Keratinocyte (primary cell): ENCODE measurements around the gene LILRB5. TPM values are rescaled to one million over a fixed set of nuclear protein-coding genes. Genes with fewer than 3 reads are reported as not detected.

Experiments used
- DNase-seq: peaks from one replicate; pipeline ENCODE4 v3.0.0-alpha.2; 2011; ENCODE audit warnings: low read depth, missing footprints, low spot score
- FAIRE-seq: peaks from 2 replicates; lab custom pipeline; 2011; peaks lifted over from hg19 to GRCh38; lab: Jason Lieb, UNC
- H2AFZ ChIP-seq: 2 replicates; pipeline ENCODE4 v1.6.0; 2012; ENCODE audit warnings: low read length, control low read depth, inconsistent platforms; ENCODE audit not compliant: control insufficient read depth
- H3K27ac ChIP-seq: 2 replicates; pipeline ENCODE4 v1.5.1; 2011; ENCODE audit warnings: low read length; ENCODE audit not compliant: control insufficient read depth, insufficient read depth
- H3K27me3 ChIP-seq: 3 replicates; pipeline ENCODE4 v1.6.0; 2011; ENCODE audit warnings: low read length; ENCODE audit not compliant: control insufficient read depth, insufficient read depth; ENCODE audit errors: extremely low read depth
- H3K36me3 ChIP-seq, 2 experiments: 2 replicates in 1 of 2; 3 replicates in 1 of 2; pipeline ENCODE4 v1.5.1; 2011; ENCODE audit warnings: low read length in 2 of 2, mild to moderate bottlenecking in 1 of 2; ENCODE audit not compliant: control insufficient read depth in 2 of 2, insufficient read depth in 2 of 2; ENCODE audit errors: extremely low read depth in 1 of 2
- H3K4me1 ChIP-seq: 3 replicates; pipeline ENCODE4 v1.5.1; 2011; ENCODE audit warnings: low read length; ENCODE audit not compliant: control insufficient read depth, insufficient read depth; ENCODE audit errors: extremely low read depth
- H3K4me2 ChIP-seq: 3 replicates; pipeline ENCODE4 v1.6.0; 2011; ENCODE audit warnings: low read depth, low read length; ENCODE audit not compliant: control insufficient read depth, insufficient read depth; ENCODE audit errors: extremely low read depth
- H3K4me3 ChIP-seq, 3 experiments: fragments of 200-600 bp in 1 of 3; sonication (generic) in 1 of 3; 2 replicates in 2 of 3; 3 replicates in 1 of 3; pipeline ENCODE4 v1.5.1; 2011 to 2016; ENCODE audit warnings: low read length in 3 of 3, mild to moderate bottlenecking in 3 of 3, control low read depth in 2 of 3, inconsistent platforms in 1 of 3, low read depth in 1 of 3, mixed read lengths in 1 of 3, mixed run types in 1 of 3, moderate library complexity in 1 of 3; ENCODE audit not compliant: control insufficient read depth in 2 of 3, insufficient read depth in 2 of 3; ENCODE audit errors: extremely low read depth in 1 of 3
- H3K79me2 ChIP-seq: 2 replicates; pipeline ENCODE4 v1.6.0; 2012; ENCODE audit warnings: low read length; ENCODE audit not compliant: control insufficient read depth, insufficient read depth
- H3K9ac ChIP-seq: 3 replicates; pipeline ENCODE4 v1.6.0; 2011; ENCODE audit warnings: low read length; ENCODE audit not compliant: control insufficient read depth, insufficient read depth; ENCODE audit errors: extremely low read depth
- H3K9me1 ChIP-seq: 3 replicates; pipeline ENCODE4 v1.6.0; 2011; ENCODE audit warnings: low read length; ENCODE audit not compliant: control insufficient read depth, insufficient read depth; ENCODE audit errors: extremely low read depth
- H3K9me3 ChIP-seq: 2 replicates; pipeline ENCODE4 v1.5.1; 2012; ENCODE audit warnings: low read depth, low read length; ENCODE audit not compliant: control insufficient read depth
- H4K20me1 ChIP-seq: 3 replicates; pipeline ENCODE4 v1.6.0; 2011; ENCODE audit warnings: low read length; ENCODE audit not compliant: control insufficient read depth, insufficient read depth; ENCODE audit errors: extremely low read depth
- CTCF ChIP-seq, 3 experiments: IDR thresholded peaks in 1 of 3; conservative IDR thresholded peaks in 1 of 3; optimal IDR thresholded peaks in 1 of 3; 2 replicates in 2 of 3; 3 replicates in 1 of 3; pipeline versions ENCODE3 to v1.5.1; 2011; ENCODE audit warnings: low read length in 3 of 3, mild to moderate bottlenecking in 3 of 3, moderate library complexity in 2 of 3, control low read depth in 1 of 3, inconsistent platforms in 1 of 3; ENCODE audit not compliant: insufficient read depth in 2 of 3; ENCODE audit errors: extremely low read depth in 1 of 3
- EZH2 ChIP-seq: IDR thresholded peaks from one replicate; pipeline ENCODE4 v1.6.1; 2012; ENCODE audit warnings: inconsistent platforms, mild to moderate bottlenecking, low read length, moderate library complexity
- dilution Hi-C: fragments of 300-500 bp; cut with MboI; formaldehyde crosslinking; loops from one replicate; pipeline ENCODE4 v1.7.0; 2020; ENCODE audit warnings: low sequenced_read_pairs; ENCODE audit not compliant: extremely low pct_ligation_motif_present
- polyA plus RNA-seq, 5 experiments: library from polyadenylated mRNA; depleted of rRNA in 3 of 5; stranded (reverse) in 3 of 5; stranded (forward) in 1 of 5; unstranded in 1 of 5; fragments of >200 nt; gene quantifications; 1 replicate in 1 of 5; 2 replicates in 3 of 5; 3 replicates in 1 of 5; pipeline versions ENCODE4 v1.2.1 to v1.2.3, GENCODE V29; 2011 to 2012; ENCODE audit warnings: missing spikeins in 2 of 5, low read depth in 1 of 5, low replicate concordance in 1 of 5

LILRB5 gene
- polyA plus RNA-seq, 1 donor (not counting 4 experiments of a cell fraction or from before 2014, with no cell fraction given) = not detected

DNA sequence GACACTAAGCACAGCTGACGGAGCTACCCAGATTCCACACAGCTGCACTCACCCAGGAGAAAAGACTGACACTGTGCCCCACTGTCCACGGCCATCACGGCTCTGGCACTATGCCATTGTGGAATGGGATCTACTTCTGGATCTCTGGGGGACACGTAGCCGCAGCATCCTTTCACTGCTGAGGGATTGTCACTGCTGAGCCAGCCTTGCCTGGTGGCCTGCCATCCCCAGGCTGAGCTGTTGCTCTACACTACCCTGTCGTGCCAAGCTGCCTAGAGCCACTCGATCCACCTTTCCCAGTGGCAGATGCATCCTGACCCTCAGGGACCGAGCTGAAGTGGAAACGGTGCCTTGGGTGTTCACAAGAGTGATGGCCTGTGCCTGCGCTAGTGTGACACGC is 5.0 kb upstream of the LILRB5 start:
- no peak overlapping the region for H3K27ac ChIP-seq
- H3K27me3 ChIP-seq = no peaks in the 10 kb centered on the region
- TF ChIP-seq EZH2 (no peak), CTCF (optimal IDR thresholded peaks at IDR 0.05 in 1 of 3, IDR thresholded peaks at IDR 0.05 in 1 of 3, conservative IDR thresholded peaks at IDR 0.05 in 1 of 3; ENCODE audit: extremely low read depth in 1 of 3, insufficient read depth in 2 of 3, low read length in 3 of 3) (no peak)
- no peak overlapping the region for H3K4me2 ChIP-seq
- no peaks in the 10 kb centered on the region for H3K4me1 ChIP-seq
- no peaks in the 10 kb centered on the region for H3K9me1 ChIP-seq
- no peaks in the 10 kb centered on the region for H4K20me1 ChIP-seq
- DNase-seq (no peak), FAIRE-seq (no peak)
- no peaks in the 10 kb centered on the region for H3K9me3 ChIP-seq
- no peak overlapping the region for H2AFZ ChIP-seq
- no peak overlapping the region for H3K9ac ChIP-seq
- no peak overlapping the region for H3K4me3 ChIP-seq
- no peaks in the 10 kb centered on the region for H3K79me2 ChIP-seq
- no peaks in the 10 kb centered on the region for H3K36me3 ChIP-seq
- dilution Hi-C loops = no loop called here

DNA sequence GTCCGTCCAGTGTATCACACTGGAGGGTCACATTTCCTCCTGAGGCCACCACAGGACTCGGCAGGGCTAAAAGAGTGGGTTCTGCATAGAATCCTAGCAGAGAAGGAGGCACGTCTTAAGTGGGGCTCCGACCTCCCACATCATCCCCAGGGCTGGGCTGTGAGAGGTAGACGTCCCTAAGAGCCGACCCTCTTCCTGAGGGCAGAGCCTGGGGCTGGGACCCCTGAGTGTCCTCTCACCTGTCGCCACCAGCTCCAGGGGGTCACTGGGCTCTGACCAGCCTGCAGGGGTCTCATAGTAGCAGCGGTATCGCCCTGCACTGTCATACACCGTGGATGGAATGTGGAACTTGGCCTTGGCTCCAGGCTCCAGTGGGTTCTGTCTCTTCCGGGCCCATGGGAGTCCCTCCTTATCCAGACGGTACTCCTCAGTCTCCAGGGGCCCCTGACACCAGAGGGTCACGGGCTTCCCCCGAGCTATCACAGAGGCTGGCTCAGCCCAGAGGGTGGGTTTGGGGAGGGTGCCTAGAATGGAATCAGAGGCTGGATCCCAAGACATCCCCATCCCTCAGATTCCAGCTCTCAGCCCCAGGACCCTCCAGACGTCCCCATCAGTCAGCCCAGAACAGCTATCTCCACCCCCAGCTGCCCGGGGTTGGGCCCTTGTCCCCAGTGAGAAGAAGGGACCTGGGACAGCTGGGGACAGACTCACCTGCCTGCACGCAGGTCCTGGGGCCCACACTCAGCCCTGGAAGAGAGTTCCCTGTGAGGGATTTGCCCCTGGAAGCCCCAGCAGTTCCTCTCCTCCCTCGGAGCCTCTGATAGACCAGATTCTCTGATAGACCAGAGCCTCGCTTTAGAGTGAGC is 590 bp downstream of the LILRB5 start:
- no peaks in the 10 kb centered on the region for H4K20me1 ChIP-seq
- no peak overlapping the region for H3K9ac ChIP-seq
- no peak overlapping the region for H3K27ac ChIP-seq
- H3K4me2 ChIP-seq = no peak overlapping the region
- H3K4me1 ChIP-seq = no peaks in the 10 kb centered on the region
- no peaks in the 10 kb centered on the region for H3K9me3 ChIP-seq
- no peak overlapping the region for H2AFZ ChIP-seq
- FAIRE-seq (no peak), DNase-seq (no peak)
- peaks cover 17% of the 10 kb centered on the region for H3K27me3 ChIP-seq
- H3K9me1 ChIP-seq = no peaks in the 10 kb centered on the region
- no peaks in the 10 kb centered on the region for H3K79me2 ChIP-seq
- H3K4me3 ChIP-seq = no peak overlapping the region
- no peaks in the 10 kb centered on the region for H3K36me3 ChIP-seq
- dilution Hi-C loops = no loop called here
- no peak for TF ChIP-seq CTCF (optimal IDR thresholded peaks at IDR 0.05 in 1 of 3, IDR thresholded peaks at IDR 0.05 in 1 of 3, conservative IDR thresholded peaks at IDR 0.05 in 1 of 3; ENCODE audit: extremely low read depth in 1 of 3, insufficient read depth in 2 of 3, low read length in 3 of 3)
- no peak for TF ChIP-seq EZH2
